SK-N-SH (cell line): ENCODE results near the gene C6orf89. TPM values are rescaled to one million over a fixed set of nuclear protein-coding genes. Genes with fewer than 3 reads are reported as not detected.

ENCODE experiments used
- CTCF ChIA-PET: fragments of 300-600, 350-600 bp; formaldehyde crosslinking; extraction: SDS; loops from one replicate; lab custom pipeline; 2021; lab: Yijun Ruan, JAX
- POLR2A ChIA-PET: fragments of 350-600 bp; sonication (Branson Sonifier 250); formaldehyde crosslinking; extraction: SDS; loops from one replicate; lab custom pipeline; 2020; ENCODE audit warnings: antibody characterized with exemption, inconsistent platforms; lab: Yijun Ruan, JAX
- DNase-seq: peaks from one replicate; pipeline ENCODE4 v3.0.0; 2012
- H2AFZ ChIP-seq: fragments of 200-600 bp; sonication (generic); 2 replicates; pipeline ENCODE4 v1.8.1; 2016; ENCODE audit warnings: antibody characterized with exemption, mild to moderate bottlenecking, low read depth
- H3F3A ChIP-seq: fragments of 200-600 bp; sonication (generic); replicated peaks from 2 replicates; pipeline ENCODE3; 2016; ENCODE audit warnings: antibody characterized with exemption, mild to moderate bottlenecking; ENCODE audit not compliant: insufficient read depth
- H3K27ac ChIP-seq, 2 experiments: fragments of 200-500 bp in 1 of 2; fragments of 200-600 bp in 1 of 2; sonication (Bioruptor generic) in 1 of 2; sonication (generic), shearing (Covaris generic) in 1 of 2; 2 replicates each; pipeline versions ENCODE4 v1.5.1 to v1.6.1; 2014 to 2016; ENCODE audit warnings: low read depth in 2 of 2, inconsistent platforms in 1 of 2, low read length in 1 of 2, mild to moderate bottlenecking in 1 of 2, mixed read lengths in 1 of 2
- H3K27me3 ChIP-seq: fragments of 200-600 bp; sonication (generic), shearing (Covaris generic); 2 replicates; pipeline ENCODE4 v1.6.1; 2016; ENCODE audit warnings: mixed run types; ENCODE audit not compliant: insufficient read depth
- H3K36me3 ChIP-seq, 2 experiments: fragments of 200-500 bp in 1 of 2; fragments of 200-600 bp in 1 of 2; sonication (Bioruptor generic) in 1 of 2; sonication (generic) in 1 of 2; replicated peaks in 1 of 2; 2 replicates each; pipeline versions ENCODE3 to v1.5.1; 2014 to 2016; ENCODE audit warnings: low read length in 1 of 2, mild to moderate bottlenecking in 1 of 2; ENCODE audit not compliant: insufficient read depth in 2 of 2, control insufficient read depth in 1 of 2
- H3K4me1 ChIP-seq, 2 experiments: fragments of 200-500 bp in 1 of 2; fragments of 200-600 bp in 1 of 2; sonication (Bioruptor generic) in 1 of 2; sonication (generic), shearing (Covaris generic) in 1 of 2; 2 replicates each; pipeline versions ENCODE4 v1.5.1 to v1.6.1; 2014 to 2016; ENCODE audit warnings: low read depth in 1 of 2, low read length in 1 of 2, mixed run types in 1 of 2; ENCODE audit not compliant: insufficient read depth in 2 of 2, control insufficient read depth in 1 of 2
- H3K4me2 ChIP-seq: fragments of 200-600 bp; sonication (generic), shearing (Covaris generic); 2 replicates; pipeline ENCODE4 v1.6.1; 2017; ENCODE audit warnings: mixed run types
- H3K4me3 ChIP-seq, 2 experiments: fragments of 200-500 bp in 1 of 2; fragments of 200-600 bp in 1 of 2; sonication (Bioruptor generic) in 1 of 2; sonication (generic), shearing (Covaris generic) in 1 of 2; 2 replicates each; pipeline versions ENCODE4 v1.5.1 to v1.8.1; 2014 to 2016; ENCODE audit warnings: low read depth in 2 of 2, inconsistent platforms in 1 of 2, low read length in 1 of 2, mild to moderate bottlenecking in 1 of 2, mixed read lengths in 1 of 2, moderate library complexity in 1 of 2
- H3K79me2 ChIP-seq: fragments of 200-600 bp; sonication (generic); 2 replicates; pipeline ENCODE4 v1.8.1; 2017; ENCODE audit warnings: mild to moderate bottlenecking; ENCODE audit not compliant: insufficient read depth
- H3K9ac ChIP-seq: fragments of 200-600 bp; sonication (generic); 2 replicates; pipeline ENCODE4 v1.6.1; 2017; ENCODE audit warnings: mixed run types
- H3K9me2 ChIP-seq: fragments of 200-600 bp; sonication (generic); 2 replicates; pipeline ENCODE4 v1.6.1; 2017; ENCODE audit warnings: mixed run types
- H3K9me3 ChIP-seq: fragments of 200-600 bp; sonication (generic); 2 replicates; pipeline ENCODE4 v1.6.1; 2017; ENCODE audit warnings: mixed run types, mild to moderate bottlenecking, moderate library complexity
- H4K20me1 ChIP-seq: fragments of 200-600 bp; sonication (generic); 2 replicates; pipeline ENCODE4 v1.6.1; 2017; ENCODE audit warnings: mild to moderate bottlenecking, mixed run types; ENCODE audit not compliant: insufficient read depth
- CTCF ChIP-seq: fragments of 200-600 bp; sonication (generic); IDR thresholded peaks from 2 replicates; pipeline ENCODE4 v1.6.1; 2017; ENCODE audit warnings: antibody characterized with exemption, mild to moderate bottlenecking, moderate library complexity
- EZH2phosphoT487 ChIP-seq: fragments of 200-600 bp; sonication (generic); IDR thresholded peaks from 2 replicates; pipeline ENCODE4 v1.6.1; 2017; ENCODE audit warnings: low read depth, mixed run types, mild to moderate bottlenecking, antibody characterized with exemption, moderate library complexity, borderline replicate concordance
- FOSL2 ChIP-seq: IDR thresholded peaks from 2 replicates; pipeline ENCODE4 v1.4.0; 2012; ENCODE audit warnings: low read depth, mild to moderate bottlenecking, moderate library complexity, borderline replicate concordance
- FOXM1 ChIP-seq: IDR thresholded peaks from 2 replicates; pipeline ENCODE4 v1.4.0; 2012; ENCODE audit warnings: low read depth, mild to moderate bottlenecking
- GATA2 ChIP-seq: sonication (generic); formaldehyde crosslinking; IDR thresholded peaks from 2 replicates; pipeline ENCODE4 v1.5.0; 2020; ENCODE audit warnings: mild to moderate bottlenecking, missing genetic modification reagents
- JUND ChIP-seq: IDR thresholded peaks from 2 replicates; pipeline ENCODE4 v1.4.0; 2012
- MEF2A ChIP-seq: IDR thresholded peaks from 2 replicates; pipeline ENCODE4 v1.4.0; 2012; ENCODE audit warnings: low read depth, borderline replicate concordance
- MXI1 ChIP-seq: IDR thresholded peaks from 2 replicates; pipeline ENCODE4 v1.6.1; 2012; ENCODE audit warnings: mild to moderate bottlenecking, low read depth, low read length, improper control_type of control experiment
- PBX3 ChIP-seq: IDR thresholded peaks from 2 replicates; pipeline ENCODE4; 2012
- RAD21 ChIP-seq: IDR thresholded peaks from 2 replicates; pipeline ENCODE4 v1.6.1; 2012; ENCODE audit warnings: mild to moderate bottlenecking, low read length
- RCOR1 ChIP-seq: fragments of 150-350 bp; IDR thresholded peaks from 2 replicates; pipeline ENCODE4 v1.6.1; 2017; ENCODE audit warnings: antibody characterized with exemption, low read length
- REST ChIP-seq: IDR thresholded peaks from 2 replicates; pipeline ENCODE4 v1.6.1; 2012; ENCODE audit warnings: mild to moderate bottlenecking, low read depth, low read length, moderate library complexity
- RFX5 ChIP-seq: IDR thresholded peaks from 2 replicates; pipeline ENCODE4 v1.6.1; 2012; ENCODE audit warnings: mild to moderate bottlenecking, improper control_type of control experiment, low read length
- RXRA ChIP-seq: IDR thresholded peaks from 2 replicates; pipeline ENCODE4 v1.4.0; 2012; ENCODE audit warnings: low read depth, mild to moderate bottlenecking, borderline replicate concordance
- SMC3 ChIP-seq: IDR thresholded peaks from 2 replicates; pipeline ENCODE4 v1.6.1; 2012; ENCODE audit warnings: low read depth, low read length, improper control_type of control experiment
- TCF12 ChIP-seq: IDR thresholded peaks from 2 replicates; pipeline ENCODE4 v1.4.0; 2012
- WGBS: methylation state at CpG from one replicate; pipeline ENCODE4 v1.1.6; 2017; ENCODE audit warnings: low lambda C conversion rate; 5-methylcytosine and 5-hydroxymethylcytosine counted together
- polyA plus RNA-seq, 3 experiments: library from polyadenylated mRNA; depleted of rRNA; stranded (reverse); fragments of >200 nt; gene quantifications; 2 replicates each; pipeline ENCODE4 v1.2.3, GENCODE V29; 2012

Gene C6orf89
- polyA plus RNA-seq, 1 of the 3 experiments (the other 2 are of a cell fraction), result 20.4 TPM

- CTCF ChIA-PET, result interaction anchor here (1.8 to 2.9 kb wide), 3 partner anchors 8 to 97 kb away, joined by 5 to 21 read pairs (median 8); no protein-coding TSS in a partner anchor
- Histone ChIP-seq H3K9me3 (no peaks in the 10 kb centered on the region), H3K4me3 (no peak overlapping the region), H3K9me2 (no peaks in the 10 kb centered on the region), H3K9ac (no peak overlapping the region), H3K27ac (no peak overlapping the region), H3K4me1 (peaks cover 9 to 10% of the 10 kb centered on the region in 2 experiments; a peak in 2 of 4 replicates), H2AFZ (no peak overlapping the region), H3K36me3 (peaks cover 24 to 39% of the 10 kb centered on the region in 2 experiments), H3F3A (no peaks in the 10 kb centered on the region), H3K4me2 (no peak overlapping the region), H4K20me1 (no peaks in the 10 kb centered on the region), H3K27me3 (no peaks in the 10 kb centered on the region), H3K79me2 (peaks cover 9% of the 10 kb centered on the region; the same call in 1 of the 2 replicates)
- DNase-seq, result no peak
- POLR2A ChIA-PET, result no interaction called here
- WGBS, result 93% methylated on average over 8 of the region's 8 CpGs
- TF ChIP-seq MEF2A (no peak), EZH2phosphoT487 (no peak)
These were observed 29.5 kb upstream of the C6orf89 start for GRCh38 chr6:36856277-36856676.

GRCh38 chr6:36857325-36857724 lies 28.4 kb upstream of the C6orf89 start:
- POLR2A ChIA-PET, result no interaction called here
- no peak for DNase-seq

More at GRCh38 chr6:36857325-36857724, 28.4 kb upstream of the C6orf89 start:
- 98% methylated on average over 4 of the region's 4 CpGs for WGBS
- Histone ChIP-seq H3K79me2 (peaks cover 12% of the 10 kb centered on the region; the same call in 1 of the 2 replicates), H2AFZ (no peak overlapping the region), H3K9me3 (no peaks in the 10 kb centered on the region), H3K36me3 (peaks cover 20 to 41% of the 10 kb centered on the region in 2 experiments), H3K27ac (no peak overlapping the region), H3K9me2 (no peaks in the 10 kb centered on the region), H4K20me1 (no peaks in the 10 kb centered on the region), H3K4me3 (no peak overlapping the region), H3K4me1 (peaks cover 9 to 10% of the 10 kb centered on the region in 2 experiments; a peak in 2 of 4 replicates), H3K4me2 (no peak overlapping the region), H3F3A (no peaks in the 10 kb centered on the region), H3K27me3 (no peaks in the 10 kb centered on the region), H3K9ac (no peak overlapping the region)
- CTCF ChIA-PET, result interaction anchor here (0.8 to 2.9 kb wide), 6 partner anchors 9 to 172 kb away, joined by 3 to 21 read pairs (median 5); no protein-coding TSS in a partner anchor
- no peak for TF ChIP-seq JUND
- TF ChIP-seq RAD21, result no peak
- TF ChIP-seq MXI1, result no peak
- no peak for TF ChIP-seq GATA2 (CRISPR knock-in tag)
- no peak for TF ChIP-seq SMC3
- no peak for TF ChIP-seq FOXM1
- TF ChIP-seq FOSL2, result no peak
- TF ChIP-seq PBX3, result no peak
- TF ChIP-seq REST, result no peak
- no peak for TF ChIP-seq RFX5
- TF ChIP-seq TCF12, result no peak
- no peak for TF ChIP-seq CTCF
- TF ChIP-seq RCOR1, result no peak
- no peak for TF ChIP-seq RXRA
- no peak for TF ChIP-seq MEF2A
